HCT116 (cell line): Measurements from ENCODE around the gene MAGEC1. TPM values are rescaled to one million over a fixed set of nuclear protein-coding genes. Genes with fewer than 3 reads are reported as not detected.

Experiments
- ATAC-seq: fragments of 200-7000 bp; cut with Tn5 transposase; 2 replicates; pipeline ENCODE4 v1.9.1; 2020; ENCODE audit warnings: mild to moderate bottlenecking, moderate library complexity
- BruUV-seq: library from RNA; stranded (reverse); fragments of 400-500 nt; replicated peaks from 2 replicates; lab custom pipeline; 2021; lab: Mats Ljungman, UMichigan
- CTCF ChIA-PET: fragments of 300-600 bp; sonication (Branson Sonifier 250); formaldehyde crosslinking; loops from one replicate; lab custom pipeline; 2021; ENCODE audit warnings: antibody characterized with exemption; lab: Charles Lee
- POLR2A ChIA-PET: fragments of 300-600, 350-600 bp; sonication (Branson Sonifier 250); formaldehyde crosslinking; loops from one replicate; lab custom pipeline; 2021; ENCODE audit warnings: antibody characterized with exemption; lab: Charles Lee
- RAD21 ChIA-PET, 2 experiments: fragments of 300-600 bp; sonication (Branson Sonifier 250); formaldehyde crosslinking; loops; one replicate each; lab custom pipeline; 2023; ENCODE audit warnings: low total read pairs in 2 of 2; ENCODE audit not compliant: uncharacterized antibody in 2 of 2, unreplicated experiment in 2 of 2, low non-redundant PET in 1 of 2; lab: Charles Lee
- DNase-seq: peaks from one replicate; pipeline ENCODE4 v3.0.0-alpha.2; 2010; ENCODE audit warnings: low read depth, low spot score
- H2AFZ ChIP-seq: fragments of 200-600 bp; shearing (Covaris generic), sonication (generic); 2 replicates; pipeline ENCODE4 v1.6.1; 2017; ENCODE audit warnings: low read depth, mixed run types, mixed read lengths, antibody characterized with exemption, low read length; ENCODE audit not compliant: poor library complexity, severe bottlenecking
- H3K27ac ChIP-seq: 2 replicates; pipeline ENCODE4 v1.5.1; 2012; ENCODE audit warnings: low read depth, low read length
- H3K27me3 ChIP-seq: fragments of 200-600 bp; sonication (generic); 2 replicates; pipeline ENCODE4 v1.6.1; 2016; ENCODE audit warnings: mixed run types, low read length, mixed read lengths; ENCODE audit not compliant: insufficient read depth
- H3K36me3 ChIP-seq, 2 experiments: fragments of 200-500 bp in 1 of 2; fragments of 200-600 bp in 1 of 2; sonication (Bioruptor generic) in 1 of 2; sonication (generic) in 1 of 2; 2 replicates each; pipeline versions ENCODE4 v1.5.1 to v1.6.1; 2014 to 2016; ENCODE audit warnings: low read length in 2 of 2, inconsistent platforms in 1 of 2, mixed read lengths in 1 of 2, mixed run types in 1 of 2; ENCODE audit not compliant: insufficient read depth in 2 of 2, control insufficient read depth in 1 of 2
- H3K4me1 ChIP-seq, 2 experiments: fragments of 200-600 bp in 1 of 2; sonication (generic) in 1 of 2; 2 replicates each; pipeline versions ENCODE4 v1.5.1 to v1.6.1; 2012 to 2017; ENCODE audit warnings: low read length in 2 of 2, inconsistent platforms in 1 of 2, mild to moderate bottlenecking in 1 of 2, mixed read lengths in 1 of 2, mixed run types in 1 of 2, moderate library complexity in 1 of 2; ENCODE audit not compliant: insufficient read depth in 2 of 2, control insufficient read depth in 1 of 2
- H3K4me2 ChIP-seq: fragments of 200-600 bp; sonication (generic); 2 replicates; pipeline ENCODE4 v1.6.1; 2017; ENCODE audit warnings: mixed run types, low read length, mixed read lengths
- H3K4me3 ChIP-seq, 2 experiments: fragments of 200-600 bp in 1 of 2; sonication (generic) in 1 of 2; replicated peaks in 1 of 2; 2 replicates each; pipeline ENCODE4 v1.5.1; 2011 to 2016; ENCODE audit warnings: low read length in 2 of 2, control low read depth in 1 of 2, low read depth in 1 of 2, mild to moderate bottlenecking in 1 of 2, mixed read lengths in 1 of 2, mixed run types in 1 of 2
- H3K79me2 ChIP-seq: fragments of 200-600 bp; sonication (generic); 2 replicates; pipeline ENCODE4 v1.6.1; 2017; ENCODE audit warnings: mild to moderate bottlenecking, mixed run types, low read length, moderate library complexity, mixed read lengths; ENCODE audit not compliant: insufficient read depth
- H3K9ac ChIP-seq: fragments of 200-600 bp; sonication (generic); 2 replicates; pipeline ENCODE4 v1.6.1; 2016; ENCODE audit warnings: low read length, mixed read lengths
- H3K9me2 ChIP-seq: fragments of 200-600 bp; sonication (generic), shearing (Covaris generic); 2 replicates; pipeline ENCODE4 v1.6.1; 2017; ENCODE audit warnings: mixed run types, mild to moderate bottlenecking, moderate library complexity; ENCODE audit not compliant: insufficient read depth
- H3K9me3 ChIP-seq, 2 experiments: fragments of 200-500 bp in 1 of 2; fragments of 200-600 bp in 1 of 2; sonication (Bioruptor generic) in 1 of 2; sonication (generic) in 1 of 2; 2 replicates each; pipeline ENCODE4 v1.6.1; 2014 to 2017; ENCODE audit warnings: low read length in 2 of 2, mixed read lengths in 2 of 2, inconsistent platforms in 1 of 2, low read depth in 1 of 2, mild to moderate bottlenecking in 1 of 2, mixed run types in 1 of 2, moderate library complexity in 1 of 2; ENCODE audit not compliant: control insufficient read depth in 1 of 2, insufficient read depth in 1 of 2
- H4K20me1 ChIP-seq: fragments of 200-600 bp; sonication (generic), shearing (Covaris generic); 2 replicates; pipeline ENCODE4 v1.6.1; 2017; ENCODE audit warnings: mixed run types, mild to moderate bottlenecking, moderate library complexity; ENCODE audit not compliant: insufficient read depth
- MAX ChIP-seq: IDR thresholded peaks from 2 replicates; pipeline ENCODE4 v1.6.1; 2012
- POLR2A ChIP-seq: IDR thresholded peaks from 2 replicates; pipeline ENCODE4 v1.7.0; 2011; ENCODE audit warnings: borderline replicate concordance; ENCODE audit not compliant: insufficient read depth, insufficient read length; ENCODE audit errors: extremely low read depth
- POLR2AphosphoS5 ChIP-seq: IDR thresholded peaks from 2 replicates; pipeline ENCODE4 v1.6.1; 2011; ENCODE audit warnings: mild to moderate bottlenecking, low read depth, low read length, moderate library complexity
- SIN3A ChIP-seq: IDR thresholded peaks from 2 replicates; pipeline ENCODE4 v1.6.1; 2012; ENCODE audit warnings: low read depth
- SP1 ChIP-seq: IDR thresholded peaks from 2 replicates; pipeline ENCODE4 v1.6.1; 2012; ENCODE audit warnings: low read depth
- YY1 ChIP-seq: IDR thresholded peaks from 2 replicates; pipeline ENCODE4 v1.6.1; 2011; ENCODE audit warnings: low read length, low read depth, moderate library complexity, mild to moderate bottlenecking; ENCODE audit not compliant: insufficient replicate concordance; ENCODE audit errors: extremely low read depth
- intact Hi-C: fragments of 100-400 bp; cut with micrococcal nuclease; formaldehyde crosslinking; loops from 2 replicates; pipeline ENCODE4 v1.10.0; 2022
- total RNA-seq: library from RNA; stranded (reverse); gene quantifications from one replicate; pipeline ENCODE4 v1.2.1, GENCODE V29; 2021; ENCODE audit not compliant: unreplicated experiment
- TF ChIP-seq, protein P1 (sequence below): IDR thresholded peaks from 2 replicates; pipeline ENCODE4 v1.6.1; 2012; ENCODE audit warnings: low read depth

Gene MAGEC1
- total RNA-seq, 1 experiment from 2014 or later, result not detected

DNA sequence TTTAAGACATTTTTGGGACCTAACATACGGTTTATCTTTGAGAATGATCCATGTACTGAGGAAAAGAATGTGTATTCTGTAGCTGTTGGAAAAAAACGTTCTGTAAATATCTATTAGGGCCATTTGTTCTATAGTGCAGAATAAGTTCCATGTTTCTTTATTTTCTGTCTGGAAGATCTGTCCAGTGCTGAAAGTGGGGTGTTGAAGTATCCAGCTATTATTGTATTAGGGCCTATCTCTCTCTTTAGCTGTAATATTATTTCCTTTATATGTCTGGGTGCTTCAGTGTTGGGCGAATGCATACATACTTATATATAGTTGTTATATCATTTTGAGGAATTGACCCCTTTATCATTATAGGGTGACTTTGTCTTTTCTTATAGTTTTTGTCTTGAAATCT, 24.7 kb downstream of the MAGEC1 start:
- Histone ChIP-seq H3K27ac (no peak overlapping the region), H3K79me2 (no peaks in the 10 kb centered on the region), H3K27me3 (no peaks in the 10 kb centered on the region), H3K9me3 (no peaks in the 10 kb centered on the region), H3K4me3 (no peak overlapping the region), H3K4me2 (no peak overlapping the region), H4K20me1 (no peaks in the 10 kb centered on the region), H3K9me2 (no peaks in the 10 kb centered on the region), H3K4me1 (no peaks in the 10 kb centered on the region), H2AFZ (no peak overlapping the region), H3K36me3 (no peaks in the 10 kb centered on the region), H3K9ac (no peak overlapping the region)
- intact Hi-C loops, result no loop called here
- no peak for TF ChIP-seq POLR2AphosphoS5
- CTCF ChIA-PET, result no interaction called here
- no peak for ATAC-seq
- POLR2A ChIA-PET, result no interaction called here
- RAD21 ChIA-PET, result no interaction called here
- no TSS peak for BruUV-seq
- DNase-seq, result no peak

DNA sequence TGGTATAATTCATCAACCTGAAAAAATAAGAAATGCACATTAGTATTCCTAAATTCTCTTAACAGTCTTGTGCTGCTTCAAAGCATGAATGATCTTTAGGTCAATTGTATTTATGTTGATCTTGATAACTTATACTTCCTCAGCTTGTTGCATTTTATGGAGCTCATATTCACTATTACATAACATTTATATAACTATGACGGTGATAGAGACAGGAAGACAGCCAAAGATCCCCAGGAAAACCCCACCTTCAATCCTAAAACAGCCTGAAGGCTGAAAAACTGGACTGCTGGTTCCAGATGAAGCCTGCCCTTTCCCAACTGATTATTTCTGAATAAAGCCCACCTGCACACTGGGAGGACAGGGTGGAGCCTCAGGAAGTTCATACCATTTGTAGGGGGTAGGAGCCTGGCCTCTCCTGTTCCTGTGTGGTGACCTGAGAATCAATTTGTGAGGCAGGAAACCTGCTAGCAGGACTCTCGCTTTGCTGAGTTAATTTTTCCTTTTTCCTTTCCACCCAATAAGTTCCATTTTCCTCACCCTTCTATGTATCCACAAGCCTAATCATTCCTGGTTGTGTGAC, 30.5 kb downstream of the MAGEC1 start:
- Histone ChIP-seq H2AFZ (no peak overlapping the region), H3K36me3 (no peaks in the 10 kb centered on the region), H3K4me2 (no peak overlapping the region), H3K9me3 (no peaks in the 10 kb centered on the region), H3K4me3 (no peak overlapping the region), H3K4me1 (no peaks in the 10 kb centered on the region), H3K27ac (no peak overlapping the region), H3K27me3 (no peaks in the 10 kb centered on the region), H4K20me1 (no peaks in the 10 kb centered on the region), H3K79me2 (no peaks in the 10 kb centered on the region), H3K9me2 (no peaks in the 10 kb centered on the region), H3K9ac (no peak overlapping the region)
- CTCF ChIA-PET, result no interaction called here
- DNase-seq, result no peak
- intact Hi-C loops, result no loop called here
- no TSS peak for BruUV-seq
- no peak for TF ChIP-seq SIN3A
- TF ChIP-seq MAX, result no peak
- no peak for TF ChIP-seq SP1
- TF ChIP-seq POLR2AphosphoS5, result no peak
- no peak for TF ChIP-seq YY1
- TF ChIP-seq POLR2A, result no peak
- TF ChIP-seq, protein P1, sequence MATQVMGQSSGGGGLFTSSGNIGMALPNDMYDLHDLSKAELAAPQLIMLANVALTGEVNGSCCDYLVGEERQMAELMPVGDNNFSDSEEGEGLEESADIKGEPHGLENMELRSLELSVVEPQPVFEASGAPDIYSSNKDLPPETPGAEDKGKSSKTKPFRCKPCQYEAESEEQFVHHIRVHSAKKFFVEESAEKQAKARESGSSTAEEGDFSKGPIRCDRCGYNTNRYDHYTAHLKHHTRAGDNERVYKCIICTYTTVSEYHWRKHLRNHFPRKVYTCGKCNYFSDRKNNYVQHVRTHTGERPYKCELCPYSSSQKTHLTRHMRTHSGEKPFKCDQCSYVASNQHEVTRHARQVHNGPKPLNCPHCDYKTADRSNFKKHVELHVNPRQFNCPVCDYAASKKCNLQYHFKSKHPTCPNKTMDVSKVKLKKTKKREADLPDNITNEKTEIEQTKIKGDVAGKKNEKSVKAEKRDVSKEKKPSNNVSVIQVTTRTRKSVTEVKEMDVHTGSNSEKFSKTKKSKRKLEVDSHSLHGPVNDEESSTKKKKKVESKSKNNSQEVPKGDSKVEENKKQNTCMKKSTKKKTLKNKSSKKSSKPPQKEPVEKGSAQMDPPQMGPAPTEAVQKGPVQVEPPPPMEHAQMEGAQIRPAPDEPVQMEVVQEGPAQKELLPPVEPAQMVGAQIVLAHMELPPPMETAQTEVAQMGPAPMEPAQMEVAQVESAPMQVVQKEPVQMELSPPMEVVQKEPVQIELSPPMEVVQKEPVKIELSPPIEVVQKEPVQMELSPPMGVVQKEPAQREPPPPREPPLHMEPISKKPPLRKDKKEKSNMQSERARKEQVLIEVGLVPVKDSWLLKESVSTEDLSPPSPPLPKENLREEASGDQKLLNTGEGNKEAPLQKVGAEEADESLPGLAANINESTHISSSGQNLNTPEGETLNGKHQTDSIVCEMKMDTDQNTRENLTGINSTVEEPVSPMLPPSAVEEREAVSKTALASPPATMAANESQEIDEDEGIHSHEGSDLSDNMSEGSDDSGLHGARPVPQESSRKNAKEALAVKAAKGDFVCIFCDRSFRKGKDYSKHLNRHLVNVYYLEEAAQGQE, result no peak
- POLR2A ChIA-PET, result no interaction called here
- RAD21 ChIA-PET, result no interaction called here
- ATAC-seq, result no peak
